HT1080 (cell line): ENCODE measurements around the gene ADCK1. TPM values are rescaled to one million over a fixed set of nuclear protein-coding genes. Genes with fewer than 3 reads are reported as not detected.
"Not testable (repeated sequence)": the region's sequence is repeated elsewhere in the genome, so short reads cannot be mapped to it uniquely, and the experiment has no call there.

Experiments
- DNase-seq: peaks from one replicate; pipeline ENCODE4 v3.0.0-alpha.2; 2015; ENCODE audit warnings: low read depth
- total RNA-seq: library from RNA; depleted of rRNA; stranded (reverse); fragments of >200 nt; shearing (Covaris generic); gene quantifications from 2 replicates; pipeline ENCODE4 v1.2.3, GENCODE V29; 2014

ADCK1 gene
- total RNA-seq, 1 experiment from 2014 or later = 3.6 TPM

- DNase-seq = no peak
Observed at GRCh38 chr14:77897374-77897773, 97.5 kb downstream of the ADCK1 start.

GRCh38 chr14:77902811-77903210 lies 102.9 kb downstream of the ADCK1 start:
- no peak for DNase-seq

- DNase-seq = no peak
Observed at GRCh38 chr14:77903221-77903620, 103.3 kb downstream of the ADCK1 start.

GRCh38 chr14:77903937-77904617 lies 104.2 kb downstream of the ADCK1 start:
- no peak for DNase-seq

- no peak for DNase-seq
Observed at GRCh38 chr14:77906446-77906845, 106.5 kb downstream of the ADCK1 start.

- no peak for DNase-seq
Observed at GRCh38 chr14:77908847-77909246, 108.9 kb downstream of the ADCK1 start.

GRCh38 chr14:77909911-77910310 lies 110.0 kb downstream of the ADCK1 start:
- no peak for DNase-seq

GRCh38 chr14:77910506-77910905 lies 110.6 kb downstream of the ADCK1 start:
- no peak for DNase-seq

GRCh38 chr14:77911356-77911755 lies 111.4 kb downstream of the ADCK1 start:
- DNase-seq = no peak

GRCh38 chr14:77912754-77913556 lies 113.0 kb downstream of the ADCK1 start:
- no peak for DNase-seq

- DNase-seq = no peak
Observed at GRCh38 chr14:77914073-77914721, 114.3 kb downstream of the ADCK1 start.

- not testable (repeated sequence) for DNase-seq
Observed at GRCh38 chr14:77915390-77915789, 115.5 kb downstream of the ADCK1 start.

- DNase-seq = no peak
Observed at GRCh38 chr14:77917491-77918201, 117.7 kb downstream of the ADCK1 start.

- no peak for DNase-seq
Observed at GRCh38 chr14:77918448-77918847, 118.5 kb downstream of the ADCK1 start.

- no peak for DNase-seq
Observed at GRCh38 chr14:77920312-77920711, 120.4 kb downstream of the ADCK1 start.

- DNase-seq = no peak
Observed at GRCh38 chr14:77921818-77922217, 121.9 kb downstream of the ADCK1 start.

GRCh38 chr14:77923131-77923936 lies 123.4 kb downstream of the ADCK1 start:
- no peak for DNase-seq

GRCh38 chr14:77924141-77924948 lies 124.4 kb downstream of the ADCK1 start:
- no peak for DNase-seq

GRCh38 chr14:77926942-77927341 lies 127.0 kb downstream of the ADCK1 start:
- DNase-seq = no peak

- DNase-seq = no peak
Observed at GRCh38 chr14:77931441-77931840, 131.5 kb downstream of the ADCK1 start.
